ENCODE data around the gene GPAT3.

GRCh38 chr4:83556006-83556707 lies 20.2 kb downstream of the GPAT3 start:
- no peak for TF ChIP-seq CTCF (IDR thresholded peaks at IDR 0.05)
- TF ChIP-seq EP300 (IDR thresholded peaks at IDR 0.05), result no peak
- no peak for TF ChIP-seq POLR2A (IDR thresholded peaks at IDR 0.05)

Measured in upper lobe of left lung (tissue), 4 donors.